CD14-positive monocyte (primary cell): ENCODE measurements around the gene SCUBE3. TPM values are rescaled to one million over a fixed set of nuclear protein-coding genes. Genes with fewer than 3 reads are reported as not detected.

Experiments
- DNase-seq, 3 donors: peaks; one replicate each; pipeline ENCODE4 v3.0.0-alpha.2; 2011 to 2022
- H2AFZ ChIP-seq: 2 replicates; pipeline ENCODE4 v1.6.0; 2012; ENCODE audit warnings: mild to moderate bottlenecking, low read depth, low read length, inconsistent platforms; ENCODE audit not compliant: insufficient read depth, poor library complexity, severe bottlenecking
- H3K27ac ChIP-seq, 2 donors: 1 replicate in 1 of 2; 2 replicates in 1 of 2; pipeline ENCODE4 v1.5.1; 2012 to 2013; ENCODE audit warnings: low read length in 2 of 2, control low read depth in 1 of 2, inconsistent platforms in 1 of 2, low read depth in 1 of 2, mild to moderate bottlenecking in 1 of 2
- H3K27me3 ChIP-seq, 2 donors: one replicate each; pipeline versions ENCODE4 v1.6.0 to v1.6.1; 2011 to 2013; ENCODE audit warnings: low read length in 2 of 2; ENCODE audit not compliant: control insufficient read depth in 2 of 2, insufficient read depth in 2 of 2
- H3K36me3 ChIP-seq, 2 donors: replicated peaks in 1 of 2; 1 replicate in 1 of 2; 2 replicates in 1 of 2; pipeline versions ENCODE4 v1.5.1 to v1.6.1; 2012 to 2013; ENCODE audit warnings: low read length in 2 of 2, control low read depth in 1 of 2, inconsistent platforms in 1 of 2, mild to moderate bottlenecking in 1 of 2; ENCODE audit not compliant: insufficient read depth in 2 of 2, control insufficient read depth in 1 of 2
- H3K4me1 ChIP-seq, 2 donors: 1 replicate in 1 of 2; 2 replicates in 1 of 2; pipeline versions ENCODE4 v1.5.1 to v1.6.1; 2012 to 2013; ENCODE audit warnings: low read length in 2 of 2, control low read depth in 1 of 2, inconsistent platforms in 1 of 2, mild to moderate bottlenecking in 1 of 2, moderate library complexity in 1 of 2; ENCODE audit not compliant: insufficient read depth in 2 of 2, control insufficient read depth in 1 of 2
- H3K4me2 ChIP-seq: replicated peaks from 2 replicates; pipeline ENCODE3; 2012; ENCODE audit warnings: low read length, moderate library complexity, mild to moderate bottlenecking; ENCODE audit not compliant: poor library complexity, severe bottlenecking; ENCODE audit errors: extremely low read depth
- H3K4me3 ChIP-seq, 3 experiments: fragments of 200-600 bp in 1 of 3; sonication (generic) in 1 of 3; replicated peaks in 1 of 3; 1 replicate in 2 of 3; 2 replicates in 1 of 3; pipeline ENCODE4 v1.5.1; 2011 to 2013; ENCODE audit warnings: low read length in 3 of 3, mild to moderate bottlenecking in 3 of 3, control low read depth in 2 of 3, low read depth in 2 of 3, inconsistent platforms in 1 of 3, moderate library complexity in 1 of 3
- H3K79me2 ChIP-seq: 2 replicates; pipeline ENCODE4 v1.6.0; 2012; ENCODE audit warnings: mild to moderate bottlenecking, control low read depth, inconsistent platforms, low read length, moderate library complexity; ENCODE audit not compliant: insufficient read depth
- H3K9ac ChIP-seq: 2 replicates; pipeline ENCODE4 v1.6.0; 2017; ENCODE audit warnings: low read length, mild to moderate bottlenecking; ENCODE audit not compliant: insufficient read depth, poor library complexity, severe bottlenecking
- H3K9me3 ChIP-seq, 2 donors: replicated peaks in 1 of 2; 1 replicate in 1 of 2; 2 replicates in 1 of 2; pipeline versions ENCODE4 v1.5.1 to v1.6.1; 2012 to 2013; ENCODE audit warnings: low read length in 2 of 2, control low read depth in 1 of 2; ENCODE audit not compliant: control insufficient read depth in 1 of 2, insufficient read depth in 1 of 2
- H4K20me1 ChIP-seq: 2 replicates; pipeline ENCODE4 v1.6.0; 2012; ENCODE audit warnings: mild to moderate bottlenecking, low read length, control low read depth, moderate library complexity; ENCODE audit not compliant: insufficient read depth
- H3K27ac Mint-ChIP-seq, 7 donors: one replicate each; pipeline ENCODE4 v1.8.0; 2020; ENCODE audit warnings: mild to moderate bottlenecking in 7 of 7, mixed read lengths in 7 of 7, moderate library complexity in 6 of 7, inconsistent platforms in 2 of 7
- H3K27me3 Mint-ChIP-seq, 3 donors: one replicate each; pipeline ENCODE4 v1.8.0; 2021 to 2022; ENCODE audit warnings: low read depth in 3 of 3, mild to moderate bottlenecking in 3 of 3, mixed read lengths in 3 of 3, moderate library complexity in 3 of 3, inconsistent platforms in 1 of 3
- H3K36me3 Mint-ChIP-seq, 2 donors: one replicate each; pipeline ENCODE4 v1.8.0; 2020; ENCODE audit warnings: mixed read lengths in 2 of 2, inconsistent platforms in 1 of 2, mild to moderate bottlenecking in 1 of 2
- H3K4me1 Mint-ChIP-seq: one replicate; pipeline ENCODE4 v1.8.0; 2020; ENCODE audit warnings: mild to moderate bottlenecking, mixed read lengths
- H3K4me3 Mint-ChIP-seq, 2 donors: one replicate each; pipeline ENCODE4 v1.8.0; 2020; ENCODE audit warnings: mild to moderate bottlenecking in 2 of 2, mixed read lengths in 2 of 2, moderate library complexity in 1 of 2
- H3K9me3 Mint-ChIP-seq, 7 donors: one replicate each; pipeline ENCODE4 v1.8.0; 2020 to 2022; ENCODE audit warnings: mixed read lengths in 7 of 7, mild to moderate bottlenecking in 6 of 7, moderate library complexity in 6 of 7, inconsistent platforms in 2 of 7
- CTCF ChIP-seq: fragments of 200-600 bp; IDR thresholded peaks from one replicate; pipeline ENCODE4 v1.8.0; 2022; ENCODE audit warnings: antibody characterized with exemption, mild to moderate bottlenecking
- WGBS: methylation state at CpG from one replicate; pipeline ENCODE4 v1.1.5; 2013; ENCODE audit warnings: missing lambda C conversion rate; ENCODE audit not compliant: insufficient coverage; 5-methylcytosine and 5-hydroxymethylcytosine counted together
- intact Hi-C, 2 donors: fragments of 100-400 bp; cut with micrococcal nuclease; formaldehyde crosslinking; loops; one replicate each; pipeline versions ENCODE4 v1.15.0 to v1.15.1; 2023
- polyA plus RNA-seq, 3 donors: library from polyadenylated mRNA; depleted of rRNA in 1 of 3; unstranded in 2 of 3; stranded (reverse) in 1 of 3; fragments of 300-500 nt in 2 of 3; fragments of >200 nt in 1 of 3; fragmentation: Illumina TruSeq in 2 of 3; gene quantifications; 1 replicate in 2 of 3; 2 replicates in 1 of 3; pipeline ENCODE4 v1.2.3, GENCODE V29; 2012 to 2021

The SCUBE3 gene
- polyA plus RNA-seq, 3 donors: not detected

- Mint-ChIP-seq H3K4me3 (no peak overlapping the region), H3K27me3 (peaks cover 2 to 3% (median 2%) of the 10 kb centered on the region in 3 donors), H3K27ac (no peak overlapping the region), H3K4me1 (peaks cover 10% of the 10 kb centered on the region), H3K36me3 (peaks cover 0 to 2% of the 10 kb centered on the region in 2 donors), H3K9me3 (peaks cover 0 to 11% (median 3%) of the 10 kb centered on the region in 7 donors)
- H3K4me1 ChIP-seq: peaks cover 0 to 4% of the 10 kb centered on the region in 2 donors
- no peaks in the 10 kb centered on the region for H3K36me3 ChIP-seq
- H3K9ac ChIP-seq: no peak overlapping the region
- H2AFZ ChIP-seq: no peak overlapping the region
- WGBS: 10% methylated on average over 2 of the region's 3 CpGs
- TF ChIP-seq CTCF: no peak
- H3K27me3 ChIP-seq: no peaks in the 10 kb centered on the region
- no peak overlapping the region for H3K4me2 ChIP-seq
- no peak for DNase-seq
- H3K9me3 ChIP-seq: peaks cover 0 to 5% of the 10 kb centered on the region in 2 donors
- H3K27ac ChIP-seq: no peak overlapping the region
- no peaks in the 10 kb centered on the region for H3K79me2 ChIP-seq
- intact Hi-C loops: no loop called here
- H4K20me1 ChIP-seq: no peaks in the 10 kb centered on the region
- H3K4me3 ChIP-seq: no peak overlapping the region
Observed at GRCh38 chr6:35238843-35239289, 25.1 kb downstream of the SCUBE3 start.

GRCh38 chr6:35239581-35239980 is 25.8 kb downstream of the SCUBE3 start:
- H3K36me3 Mint-ChIP-seq: peaks cover 0 to 2% of the 10 kb centered on the region in 2 donors
- peaks cover 10% of the 10 kb centered on the region for H3K4me1 Mint-ChIP-seq
- H3K9me3 ChIP-seq: peaks cover 0 to 5% of the 10 kb centered on the region in 2 donors
- no peak overlapping the region for H3K4me3 ChIP-seq
- no peak overlapping the region for H2AFZ ChIP-seq
- H3K9ac ChIP-seq: no peak overlapping the region
- H4K20me1 ChIP-seq: no peaks in the 10 kb centered on the region
- peaks cover 0 to 9% (median 3%) of the 10 kb centered on the region in 7 donors for H3K9me3 Mint-ChIP-seq
- DNase-seq: no peak
- TF ChIP-seq CTCF: no peak
- WGBS: 79% methylated on average over 4 of the region's 4 CpGs
- H3K27me3 ChIP-seq: no peaks in the 10 kb centered on the region
- no peak overlapping the region for H3K4me2 ChIP-seq
- no peak overlapping the region for H3K27ac Mint-ChIP-seq
- no peak overlapping the region for H3K27ac ChIP-seq
- H3K36me3 ChIP-seq: no peaks in the 10 kb centered on the region
- H3K27me3 Mint-ChIP-seq: peaks cover 2 to 3% (median 2%) of the 10 kb centered on the region in 3 donors
- no peak overlapping the region for H3K4me3 Mint-ChIP-seq
- no peaks in the 10 kb centered on the region for H3K79me2 ChIP-seq
- intact Hi-C loops: no loop called here
- H3K4me1 ChIP-seq: peaks cover 0 to 4% of the 10 kb centered on the region in 2 donors
